HCT116 (cell line): ENCODE results near the gene LTV1. TPM values are rescaled to one million over a fixed set of nuclear protein-coding genes. Genes with fewer than 3 reads are reported as not detected.
"Not testable (repeated sequence)": the region's sequence is repeated elsewhere in the genome, so short reads cannot be mapped to it uniquely, and the experiment has no call there.

Source experiments
- ATAC-seq: fragments of 200-7000 bp; cut with Tn5 transposase; 2 replicates; pipeline ENCODE4 v1.9.1; 2020; ENCODE audit warnings: mild to moderate bottlenecking, moderate library complexity
- BruUV-seq: library from RNA; stranded (reverse); fragments of 400-500 nt; replicated peaks from 2 replicates; lab custom pipeline; 2021; lab: Mats Ljungman, UMichigan
- CTCF ChIA-PET: fragments of 300-600 bp; sonication (Branson Sonifier 250); formaldehyde crosslinking; loops from one replicate; lab custom pipeline; 2021; ENCODE audit warnings: antibody characterized with exemption; lab: Charles Lee
- POLR2A ChIA-PET: fragments of 300-600, 350-600 bp; sonication (Branson Sonifier 250); formaldehyde crosslinking; loops from one replicate; lab custom pipeline; 2021; ENCODE audit warnings: antibody characterized with exemption; lab: Charles Lee
- RAD21 ChIA-PET, 2 experiments: fragments of 300-600 bp; sonication (Branson Sonifier 250); formaldehyde crosslinking; loops; one replicate each; lab custom pipeline; 2023; ENCODE audit warnings: low total read pairs in 2 of 2; ENCODE audit not compliant: uncharacterized antibody in 2 of 2, unreplicated experiment in 2 of 2, low non-redundant PET in 1 of 2; lab: Charles Lee
- DNase-seq: peaks from one replicate; pipeline ENCODE4 v3.0.0-alpha.2; 2010; ENCODE audit warnings: low read depth, low spot score
- H2AFZ ChIP-seq: fragments of 200-600 bp; shearing (Covaris generic), sonication (generic); 2 replicates; pipeline ENCODE4 v1.6.1; 2017; ENCODE audit warnings: low read depth, mixed run types, mixed read lengths, antibody characterized with exemption, low read length; ENCODE audit not compliant: poor library complexity, severe bottlenecking
- H3K27ac ChIP-seq: 2 replicates; pipeline ENCODE4 v1.5.1; 2012; ENCODE audit warnings: low read depth, low read length
- H3K27me3 ChIP-seq: fragments of 200-600 bp; sonication (generic); 2 replicates; pipeline ENCODE4 v1.6.1; 2016; ENCODE audit warnings: mixed run types, low read length, mixed read lengths; ENCODE audit not compliant: insufficient read depth
- H3K36me3 ChIP-seq, 2 experiments: fragments of 200-500 bp in 1 of 2; fragments of 200-600 bp in 1 of 2; sonication (Bioruptor generic) in 1 of 2; sonication (generic) in 1 of 2; 2 replicates each; pipeline versions ENCODE4 v1.5.1 to v1.6.1; 2014 to 2016; ENCODE audit warnings: low read length in 2 of 2, inconsistent platforms in 1 of 2, mixed read lengths in 1 of 2, mixed run types in 1 of 2; ENCODE audit not compliant: insufficient read depth in 2 of 2, control insufficient read depth in 1 of 2
- H3K4me1 ChIP-seq, 2 experiments: fragments of 200-600 bp in 1 of 2; sonication (generic) in 1 of 2; 2 replicates each; pipeline versions ENCODE4 v1.5.1 to v1.6.1; 2012 to 2017; ENCODE audit warnings: low read length in 2 of 2, inconsistent platforms in 1 of 2, mild to moderate bottlenecking in 1 of 2, mixed read lengths in 1 of 2, mixed run types in 1 of 2, moderate library complexity in 1 of 2; ENCODE audit not compliant: insufficient read depth in 2 of 2, control insufficient read depth in 1 of 2
- H3K4me2 ChIP-seq: fragments of 200-600 bp; sonication (generic); 2 replicates; pipeline ENCODE4 v1.6.1; 2017; ENCODE audit warnings: mixed run types, low read length, mixed read lengths
- H3K4me3 ChIP-seq, 2 experiments: fragments of 200-600 bp in 1 of 2; sonication (generic) in 1 of 2; replicated peaks in 1 of 2; 2 replicates each; pipeline ENCODE4 v1.5.1; 2011 to 2016; ENCODE audit warnings: low read length in 2 of 2, control low read depth in 1 of 2, low read depth in 1 of 2, mild to moderate bottlenecking in 1 of 2, mixed read lengths in 1 of 2, mixed run types in 1 of 2
- H3K79me2 ChIP-seq: fragments of 200-600 bp; sonication (generic); 2 replicates; pipeline ENCODE4 v1.6.1; 2017; ENCODE audit warnings: mild to moderate bottlenecking, mixed run types, low read length, moderate library complexity, mixed read lengths; ENCODE audit not compliant: insufficient read depth
- H3K9ac ChIP-seq: fragments of 200-600 bp; sonication (generic); 2 replicates; pipeline ENCODE4 v1.6.1; 2016; ENCODE audit warnings: low read length, mixed read lengths
- H3K9me2 ChIP-seq: fragments of 200-600 bp; sonication (generic), shearing (Covaris generic); 2 replicates; pipeline ENCODE4 v1.6.1; 2017; ENCODE audit warnings: mixed run types, mild to moderate bottlenecking, moderate library complexity; ENCODE audit not compliant: insufficient read depth
- H3K9me3 ChIP-seq, 2 experiments: fragments of 200-500 bp in 1 of 2; fragments of 200-600 bp in 1 of 2; sonication (Bioruptor generic) in 1 of 2; sonication (generic) in 1 of 2; 2 replicates each; pipeline ENCODE4 v1.6.1; 2014 to 2017; ENCODE audit warnings: low read length in 2 of 2, mixed read lengths in 2 of 2, inconsistent platforms in 1 of 2, low read depth in 1 of 2, mild to moderate bottlenecking in 1 of 2, mixed run types in 1 of 2, moderate library complexity in 1 of 2; ENCODE audit not compliant: control insufficient read depth in 1 of 2, insufficient read depth in 1 of 2
- H4K20me1 ChIP-seq: fragments of 200-600 bp; sonication (generic), shearing (Covaris generic); 2 replicates; pipeline ENCODE4 v1.6.1; 2017; ENCODE audit warnings: mixed run types, mild to moderate bottlenecking, moderate library complexity; ENCODE audit not compliant: insufficient read depth
- CBX3 ChIP-seq: IDR thresholded peaks from 2 replicates; pipeline ENCODE4 v1.6.1; 2012; ENCODE audit warnings: low read depth
- EGR1 ChIP-seq: IDR thresholded peaks from 2 replicates; pipeline ENCODE4 v1.6.1; 2012; ENCODE audit warnings: low read depth
- EZH2phosphoT487 ChIP-seq: fragments of 200-600 bp; IDR thresholded peaks from 2 replicates; pipeline ENCODE4 v1.6.1; 2018; ENCODE audit warnings: antibody characterized with exemption, borderline replicate concordance
- intact Hi-C: fragments of 100-400 bp; cut with micrococcal nuclease; formaldehyde crosslinking; loops from 2 replicates; pipeline ENCODE4 v1.10.0; 2022
- total RNA-seq: library from RNA; stranded (reverse); gene quantifications from one replicate; pipeline ENCODE4 v1.2.1, GENCODE V29; 2021; ENCODE audit not compliant: unreplicated experiment

LTV1 gene
- total RNA-seq, 1 experiment from 2014 or later = 40.3 TPM

- RAD21 ChIA-PET, H3K27me3 ChIP-seq, H3K9me2 ChIP-seq, H3K27ac ChIP-seq, CTCF ChIA-PET, H3K4me2 ChIP-seq, H3K36me3 ChIP-seq, H3K79me2 ChIP-seq, DNase-seq, ATAC-seq, H4K20me1 ChIP-seq, BruUV-seq, H3K9ac ChIP-seq, H3K4me1 ChIP-seq, H2AFZ ChIP-seq, intact Hi-C loops, POLR2A ChIA-PET, H3K4me3 ChIP-seq, H3K9me3 ChIP-seq: not testable (repeated sequence)
These were observed 25.7 kb downstream of the LTV1 start for GRCh38 chr6:143868808-143869207.

- RAD21 ChIA-PET, intact Hi-C loops, H4K20me1 ChIP-seq, DNase-seq, H3K9me3 ChIP-seq, H3K4me3 ChIP-seq, H3K4me2 ChIP-seq, H3K36me3 ChIP-seq, H3K9ac ChIP-seq, POLR2A ChIA-PET, H3K4me1 ChIP-seq, H3K9me2 ChIP-seq, CTCF ChIA-PET, H2AFZ ChIP-seq, ATAC-seq, BruUV-seq, H3K79me2 ChIP-seq, H3K27me3 ChIP-seq, H3K27ac ChIP-seq: not testable (repeated sequence)
These were observed 28.1 kb downstream of the LTV1 start for GRCh38 chr6:143871202-143871730.

- no TSS peak for BruUV-seq
- ATAC-seq (no peak), DNase-seq (no peak)
- intact Hi-C loops = no loop called here
- Histone ChIP-seq H3K79me2 (no peaks in the 10 kb centered on the region), H3K27ac (no peak overlapping the region), H2AFZ (no peak overlapping the region), H3K9me2 (no peaks in the 10 kb centered on the region), H4K20me1 (no peaks in the 10 kb centered on the region), H3K4me3 (no peak overlapping the region), H3K9ac (no peak overlapping the region), H3K36me3 (no peaks in the 10 kb centered on the region), H3K27me3 (no peaks in the 10 kb centered on the region), H3K4me1 (no peaks in the 10 kb centered on the region), H3K9me3 (no peaks in the 10 kb centered on the region), H3K4me2 (no peak overlapping the region)
- POLR2A ChIA-PET = no interaction called here
- CTCF ChIA-PET = no interaction called here
- TF ChIP-seq EGR1 = no peak
- TF ChIP-seq EZH2phosphoT487 = no peak
- no peak for TF ChIP-seq CBX3
- RAD21 ChIA-PET = no interaction called here
These were observed 29.1 kb downstream of the LTV1 start for GRCh38 chr6:143872201-143872600.

GRCh38 chr6:143873600-143873999 is 30.5 kb downstream of the LTV1 start:
- H3K9me3 ChIP-seq, H3K4me3 ChIP-seq, ATAC-seq, H2AFZ ChIP-seq, H3K27me3 ChIP-seq, BruUV-seq, H3K4me1 ChIP-seq, CTCF ChIA-PET, H3K27ac ChIP-seq, H3K9ac ChIP-seq, H3K36me3 ChIP-seq, H3K9me2 ChIP-seq, H4K20me1 ChIP-seq, DNase-seq, RAD21 ChIA-PET, POLR2A ChIA-PET, H3K4me2 ChIP-seq, intact Hi-C loops, H3K79me2 ChIP-seq: not testable (repeated sequence)
